ENCODE data around the gene SPAAR.

SPAAR gene

GRCh38 chr9:35948451-35948850 lies 39.2 kb downstream of the SPAAR start:
- Histone ChIP-seq H4K20me1 (ENCODE audit: insufficient read depth, low read length, poor library complexity, severe bottlenecking) (no peaks in the 10 kb centered on the region), H3K27me3 (ENCODE audit: insufficient read depth, low read length, poor library complexity, severe bottlenecking) (no peaks in the 10 kb centered on the region), H3F3A (ENCODE audit: low read depth) (no peaks in the 10 kb centered on the region), H3K9me3 (ENCODE audit: insufficient read depth, low read depth, low read length) (no peaks in the 10 kb centered on the region), H3K79me2 (ENCODE audit: insufficient read depth, low read length) (no peaks in the 10 kb centered on the region), H3K9ac (ENCODE audit: low read depth, low read length, poor library complexity, severe bottlenecking) (no peak overlapping the region), H3K4me3 (ENCODE audit: low read length, poor library complexity, severe bottlenecking) (no peak overlapping the region), H3K4me1 (ENCODE audit: insufficient read depth, low read length, poor library complexity, severe bottlenecking) (peaks cover 37% of the 10 kb centered on the region), H3K9me2 (replicated peaks; ENCODE audit: low read depth, low read length) (no peaks in the 10 kb centered on the region), H3K36me3 (ENCODE audit: insufficient read depth, low read length) (no peaks in the 10 kb centered on the region), H3K4me2 (ENCODE audit: low read depth, low read length, poor library complexity, severe bottlenecking) (no peak overlapping the region), H2AFZ (ENCODE audit: low read length) (peak overlapping the region; percentile 81; the same call in 1 of the 2 replicates)
- TF ChIP-seq EZH2phosphoT487 (IDR thresholded peaks at IDR 0.05; ENCODE audit: borderline replicate concordance) (no peak), CTCF (conservative IDR thresholded peaks at IDR 0.05; ENCODE audit: low read length) (no peak)

GRCh38 chr9:35948901-35949318 lies 39.6 kb downstream of the SPAAR start:
- no peaks in the 10 kb centered on the region for H3K9me3 ChIP-seq (ENCODE audit: insufficient read depth, low read depth, low read length)
- H3K4me1 ChIP-seq (ENCODE audit: insufficient read depth, low read length, poor library complexity, severe bottlenecking), result peaks cover 32% of the 10 kb centered on the region
- TF ChIP-seq CTCF (conservative IDR thresholded peaks at IDR 0.05; ENCODE audit: low read length) (no peak), EZH2phosphoT487 (IDR thresholded peaks at IDR 0.05; ENCODE audit: borderline replicate concordance) (no peak)
- H3K27me3 ChIP-seq (ENCODE audit: insufficient read depth, low read length, poor library complexity, severe bottlenecking), result no peaks in the 10 kb centered on the region
- H2AFZ ChIP-seq (ENCODE audit: low read length), result peak overlapping the region; percentile 81
- no peak overlapping the region for H3K4me3 ChIP-seq (ENCODE audit: low read length, poor library complexity, severe bottlenecking)
- peak overlapping the region; percentile 17 for H3K9ac ChIP-seq (ENCODE audit: low read depth, low read length, poor library complexity, severe bottlenecking)
- peak overlapping the region; percentile 5 for H3K4me2 ChIP-seq (ENCODE audit: low read depth, low read length, poor library complexity, severe bottlenecking)
- H3K9me2 ChIP-seq (replicated peaks; ENCODE audit: low read depth, low read length), result no peaks in the 10 kb centered on the region
- H3F3A ChIP-seq (ENCODE audit: low read depth), result no peaks in the 10 kb centered on the region
- no peaks in the 10 kb centered on the region for H3K79me2 ChIP-seq (ENCODE audit: insufficient read depth, low read length)
- H3K36me3 ChIP-seq (ENCODE audit: insufficient read depth, low read length), result no peaks in the 10 kb centered on the region
- no peaks in the 10 kb centered on the region for H4K20me1 ChIP-seq (ENCODE audit: insufficient read depth, low read length, poor library complexity, severe bottlenecking)

GRCh38 chr9:35951736-35952135 lies 42.4 kb downstream of the SPAAR start:
- Histone ChIP-seq H3K9me3 (ENCODE audit: insufficient read depth, low read depth, low read length) (no peaks in the 10 kb centered on the region), H3K4me3 (ENCODE audit: low read length, poor library complexity, severe bottlenecking) (no peak overlapping the region), H2AFZ (ENCODE audit: low read length) (no peak overlapping the region), H4K20me1 (ENCODE audit: insufficient read depth, low read length, poor library complexity, severe bottlenecking) (no peaks in the 10 kb centered on the region), H3K4me1 (ENCODE audit: insufficient read depth, low read length, poor library complexity, severe bottlenecking) (peaks cover 11% of the 10 kb centered on the region), H3K9ac (ENCODE audit: low read depth, low read length, poor library complexity, severe bottlenecking) (no peak overlapping the region), H3K36me3 (ENCODE audit: insufficient read depth, low read length) (no peaks in the 10 kb centered on the region), H3K4me2 (ENCODE audit: low read depth, low read length, poor library complexity, severe bottlenecking) (no peak overlapping the region), H3F3A (ENCODE audit: low read depth) (no peaks in the 10 kb centered on the region), H3K27me3 (ENCODE audit: insufficient read depth, low read length, poor library complexity, severe bottlenecking) (no peaks in the 10 kb centered on the region), H3K79me2 (ENCODE audit: insufficient read depth, low read length) (no peaks in the 10 kb centered on the region), H3K9me2 (replicated peaks; ENCODE audit: low read depth, low read length) (no peaks in the 10 kb centered on the region)
- TF ChIP-seq CTCF (conservative IDR thresholded peaks at IDR 0.05; ENCODE audit: low read length), result no peak
- TF ChIP-seq EZH2phosphoT487 (IDR thresholded peaks at IDR 0.05; ENCODE audit: borderline replicate concordance), result no peak

All from Loucy (cell line).